ENCODE results near the gene IRF7. TPM values are rescaled to one million over a fixed set of nuclear protein-coding genes. Genes with fewer than 3 reads are reported as not detected.

IRF7 gene
- total RNA-seq, 3 donors from 2014 or later = 13.3 to 29.9 (median 27.9) TPM

DNA sequence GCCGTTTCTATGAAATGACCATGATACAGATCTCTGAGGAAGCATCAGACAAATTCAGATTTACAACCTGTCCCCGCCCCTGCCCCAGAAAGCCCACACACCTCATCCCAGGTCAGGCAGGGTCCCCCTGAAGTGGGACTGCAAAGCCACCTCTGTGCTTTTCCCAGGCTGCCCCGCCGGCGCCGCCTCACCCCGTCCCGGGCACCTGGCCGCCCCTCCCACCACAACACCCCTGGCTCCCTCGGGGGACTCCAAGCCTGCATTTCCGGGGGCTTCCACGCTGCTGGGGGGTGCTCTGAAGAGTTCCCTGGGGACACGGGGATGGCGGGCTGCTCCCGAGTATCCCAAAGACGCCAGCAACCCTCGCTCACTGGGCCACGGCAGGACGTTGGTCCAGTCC, 44.5 kb upstream of the IRF7 start:
- TF ChIP-seq, protein P1, sequence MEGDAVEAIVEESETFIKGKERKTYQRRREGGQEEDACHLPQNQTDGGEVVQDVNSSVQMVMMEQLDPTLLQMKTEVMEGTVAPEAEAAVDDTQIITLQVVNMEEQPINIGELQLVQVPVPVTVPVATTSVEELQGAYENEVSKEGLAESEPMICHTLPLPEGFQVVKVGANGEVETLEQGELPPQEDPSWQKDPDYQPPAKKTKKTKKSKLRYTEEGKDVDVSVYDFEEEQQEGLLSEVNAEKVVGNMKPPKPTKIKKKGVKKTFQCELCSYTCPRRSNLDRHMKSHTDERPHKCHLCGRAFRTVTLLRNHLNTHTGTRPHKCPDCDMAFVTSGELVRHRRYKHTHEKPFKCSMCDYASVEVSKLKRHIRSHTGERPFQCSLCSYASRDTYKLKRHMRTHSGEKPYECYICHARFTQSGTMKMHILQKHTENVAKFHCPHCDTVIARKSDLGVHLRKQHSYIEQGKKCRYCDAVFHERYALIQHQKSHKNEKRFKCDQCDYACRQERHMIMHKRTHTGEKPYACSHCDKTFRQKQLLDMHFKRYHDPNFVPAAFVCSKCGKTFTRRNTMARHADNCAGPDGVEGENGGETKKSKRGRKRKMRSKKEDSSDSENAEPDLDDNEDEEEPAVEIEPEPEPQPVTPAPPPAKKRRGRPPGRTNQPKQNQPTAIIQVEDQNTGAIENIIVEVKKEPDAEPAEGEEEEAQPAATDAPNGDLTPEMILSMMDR (IDR thresholded peaks at IDR 0.05) = no peak
- TF ChIP-seq POLR2A (IDR thresholded peaks at IDR 0.05) (no peak), POLR2AphosphoS5 (IDR thresholded peaks at IDR 0.05) (no peak)
- Histone ChIP-seq H3K36me3 (no peaks in the 10 kb centered on the region), H3K27ac (no peak overlapping the region), H3K4me3 (no peak overlapping the region), H3K9me3 (no peaks in the 10 kb centered on the region), H3K27me3 (no peaks in the 10 kb centered on the region), H3K4me1 (peaks cover 0 to under 1% of the 10 kb centered on the region in 2 donors)
- no peak for DNase-seq (ENCODE audit: low spot score in 2 of 2)
- intact Hi-C loops (cut with DNase I; ENCODE audit: low total_unique reads) = no loop called here

DNA sequence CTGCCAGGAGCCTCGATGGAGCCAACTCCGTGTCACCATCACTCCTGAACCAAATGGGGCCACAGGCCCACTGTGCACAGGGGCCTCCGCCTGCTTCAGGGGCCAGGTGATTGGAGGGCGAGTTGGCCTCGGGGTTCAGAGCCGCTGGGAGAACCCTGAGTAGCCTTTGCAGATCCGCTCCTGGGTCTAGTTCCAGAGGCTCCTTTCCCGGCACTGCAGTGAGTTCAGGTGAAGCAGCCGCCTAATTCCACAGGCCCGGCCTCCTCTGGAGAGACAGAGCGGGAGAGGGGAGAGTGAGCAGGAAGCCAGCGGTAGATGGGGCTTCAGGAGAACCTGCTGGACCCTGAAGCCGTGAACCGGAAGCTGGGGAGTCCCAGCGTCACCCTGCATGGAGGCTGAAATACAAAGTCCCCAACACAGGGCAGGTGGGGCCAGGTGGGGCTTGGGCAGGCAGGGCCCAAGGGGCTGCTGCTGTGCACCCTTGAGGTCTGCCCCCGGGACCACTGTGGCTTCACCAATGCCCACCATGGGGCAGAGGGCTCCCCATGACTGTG, 43.9 kb upstream of the IRF7 start:
- no peak for DNase-seq (ENCODE audit: low spot score in 2 of 2)
- intact Hi-C loops (cut with DNase I; ENCODE audit: low total_unique reads) = loop anchor here (2.0 kb wide), 1 partner anchor 77 kb away; no protein-coding TSS in a partner anchor

DNA sequence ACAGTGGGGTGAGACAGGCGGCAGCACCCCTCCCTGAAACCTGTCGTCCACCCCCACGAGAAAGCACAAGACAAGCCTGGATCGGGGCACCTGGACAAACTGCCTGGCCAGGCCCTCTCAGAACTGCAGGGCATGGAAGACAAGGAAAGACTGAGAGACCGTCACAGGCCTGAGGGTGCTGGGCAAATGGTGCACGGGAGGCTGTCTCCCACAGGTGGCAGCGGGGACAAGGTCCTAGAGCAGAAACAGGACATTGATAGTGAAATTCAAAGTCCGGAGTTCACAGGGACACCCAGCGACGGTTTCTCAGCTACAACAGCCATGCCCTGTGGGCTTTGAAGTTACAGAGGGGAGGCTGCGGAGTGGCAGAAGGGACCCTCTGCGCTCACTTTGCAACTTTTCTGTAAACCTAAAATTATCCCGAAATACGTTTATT, 42.0 kb upstream of the IRF7 start:
- Histone ChIP-seq H3K9me3 (no peaks in the 10 kb centered on the region), H3K4me3 (peak overlapping the region in 1 of 3 donors; percentile 13), H3K27me3 (no peaks in the 10 kb centered on the region), H3K27ac (peak overlapping the region; percentile 57 to 60), H3K4me1 (no peaks in the 10 kb centered on the region), H3K36me3 (no peaks in the 10 kb centered on the region)
- TF ChIP-seq POLR2AphosphoS5 (IDR thresholded peaks at IDR 0.05) = no peak
- TF ChIP-seq, protein P1 (IDR thresholded peaks at IDR 0.05) = no peak
- no peak for TF ChIP-seq POLR2A (IDR thresholded peaks at IDR 0.05)
- intact Hi-C loops (cut with DNase I; ENCODE audit: low total_unique reads) = loop anchor here (2.0 kb wide), 1 partner anchor 79 kb away; no protein-coding TSS in a partner anchor
- DNase-seq (ENCODE audit: low spot score in 2 of 2) = no peak

More for the DNA sequence above, 43.9 kb upstream of the IRF7 start:
- H3K36me3 ChIP-seq = no peaks in the 10 kb centered on the region
- no peak overlapping the region for H3K27ac ChIP-seq
- H3K27me3 ChIP-seq = no peaks in the 10 kb centered on the region
- no peaks in the 10 kb centered on the region for H3K4me1 ChIP-seq
- TF ChIP-seq POLR2A (IDR thresholded peaks at IDR 0.05) (no peak), POLR2AphosphoS5 (IDR thresholded peaks at IDR 0.05) (no peak)
- TF ChIP-seq, protein P1 (IDR thresholded peaks at IDR 0.05) = no peak
- no peak overlapping the region for H3K4me3 ChIP-seq
- H3K9me3 ChIP-seq = no peaks in the 10 kb centered on the region

DNA sequence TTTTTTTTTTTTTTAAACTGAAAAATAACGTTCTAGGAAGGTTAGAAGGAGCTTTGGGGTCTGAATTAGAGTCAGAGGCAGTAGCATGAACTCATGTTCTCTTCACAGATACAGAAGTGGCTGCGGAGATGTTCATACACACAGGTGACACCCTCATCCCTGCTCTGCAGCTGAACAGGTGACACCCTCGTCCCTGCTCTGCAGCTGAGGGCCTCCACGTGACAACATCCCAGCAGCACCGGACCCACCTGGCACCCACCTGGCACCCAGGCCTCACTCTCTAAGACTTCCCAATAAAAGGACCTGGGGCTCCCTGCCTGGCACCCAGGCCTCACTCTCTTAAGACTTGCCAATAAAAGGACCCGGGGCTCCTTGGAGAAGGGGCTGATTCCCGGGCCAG, 41.1 kb upstream of the IRF7 start:
- H3K27ac ChIP-seq = no peak overlapping the region

DNA sequence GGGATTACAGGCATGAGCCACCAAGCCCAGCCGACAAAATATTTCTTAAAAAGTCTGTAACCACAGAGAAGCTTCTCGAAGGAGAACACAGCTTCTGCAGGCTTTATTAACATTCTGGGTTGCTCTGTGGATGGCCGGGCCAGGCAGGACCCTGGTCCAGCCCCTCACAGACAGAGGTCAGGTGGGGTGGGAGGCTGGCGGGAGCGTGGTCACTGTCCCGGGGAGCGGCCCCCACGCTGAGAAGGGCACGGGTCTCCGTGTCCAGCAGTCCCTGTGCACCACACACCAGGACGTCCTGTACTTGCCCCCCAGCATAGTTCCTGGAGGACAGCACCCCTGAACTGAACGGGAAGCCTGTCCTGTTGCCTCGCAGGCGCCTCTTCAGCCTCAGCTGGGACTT, 40.7 kb upstream of the IRF7 start:
- DNase-seq (ENCODE audit: low spot score in 2 of 2) = no peak
- intact Hi-C loops (cut with DNase I; ENCODE audit: low total_unique reads) = no loop called here
- H3K27ac ChIP-seq = no peak overlapping the region
- TF ChIP-seq, protein P1 (IDR thresholded peaks at IDR 0.05) = no peak
- TF ChIP-seq POLR2A (IDR thresholded peaks at IDR 0.05) (no peak), POLR2AphosphoS5 (IDR thresholded peaks at IDR 0.05) (no peak)
- no peaks in the 10 kb centered on the region for H3K27me3 ChIP-seq
- H3K4me1 ChIP-seq = no peaks in the 10 kb centered on the region
- no peak overlapping the region for H3K4me3 ChIP-seq
- no peaks in the 10 kb centered on the region for H3K9me3 ChIP-seq
- no peaks in the 10 kb centered on the region for H3K36me3 ChIP-seq

More for the DNA sequence above, 41.1 kb upstream of the IRF7 start:
- Histone ChIP-seq H3K4me3 (no peak overlapping the region), H3K36me3 (no peaks in the 10 kb centered on the region), H3K27me3 (no peaks in the 10 kb centered on the region), H3K9me3 (no peaks in the 10 kb centered on the region), H3K4me1 (no peaks in the 10 kb centered on the region)
- intact Hi-C loops (cut with DNase I; ENCODE audit: low total_unique reads) = no loop called here
- TF ChIP-seq POLR2A (IDR thresholded peaks at IDR 0.05) = no peak
- TF ChIP-seq POLR2AphosphoS5 (IDR thresholded peaks at IDR 0.05) = no peak
- TF ChIP-seq, protein P1 (IDR thresholded peaks at IDR 0.05) = no peak
- no peak for DNase-seq (ENCODE audit: low spot score in 2 of 2)

Data from breast epithelium (tissue), 4 donors.